ENCODE data around the gene TMEM39B. TPM values are rescaled to one million over a fixed set of nuclear protein-coding genes. Genes with fewer than 3 reads are reported as not detected.
"Not testable (repeated sequence)": the region's sequence is repeated elsewhere in the genome, so short reads cannot be mapped to it uniquely, and the experiment has no call there.

The TMEM39B gene
- total and polyA plus RNA-seq, 2 donors (not counting 1 experiment from before 2014, with no cell fraction given): 7.9 to 11.1 TPM

DNA sequence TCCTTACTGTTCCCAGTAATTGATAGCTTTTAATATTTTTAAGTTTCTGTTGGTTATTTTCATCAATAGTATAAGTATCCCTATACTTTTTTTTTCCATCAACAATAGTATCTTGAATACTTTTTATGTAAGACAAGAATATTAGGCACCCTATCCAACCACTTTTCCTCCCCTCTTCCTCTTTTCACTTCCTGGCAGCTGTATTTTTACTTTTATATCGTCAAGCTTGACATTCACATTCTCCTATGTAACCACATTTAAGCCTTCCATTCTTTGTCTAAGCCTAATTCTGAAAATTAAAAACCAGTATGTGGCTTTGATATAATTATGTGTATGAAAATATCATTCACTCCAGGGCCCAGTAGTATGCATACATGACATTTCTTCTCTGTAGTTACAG is 9.3 kb downstream of the TMEM39B start:
- Histone ChIP-seq H3K9ac (ENCODE audit: insufficient read depth, low read length) (no peak overlapping the region), H4K20me1 (ENCODE audit: control insufficient read depth, extremely low read depth, insufficient read depth, low read length) (no peaks in the 10 kb centered on the region), H3K36me3 (ENCODE audit: control insufficient read depth, insufficient read depth, low read length) (peaks cover 11% of the 10 kb centered on the region), H3K79me2 (ENCODE audit: control insufficient read depth, insufficient read depth, low read length) (no peaks in the 10 kb centered on the region), H3K9me3 (ENCODE audit: control insufficient read depth, insufficient read depth, low read depth, low read length) (no peaks in the 10 kb centered on the region), H3K27me3 (ENCODE audit: control insufficient read depth, insufficient read depth, low read length) (no peaks in the 10 kb centered on the region), H3K4me3 (replicated peaks in 1 of 4; ENCODE audit: control extremely low read depth in 1 of 4, insufficient read depth in 1 of 4, low read depth in 3 of 4, low read length in 4 of 4) (no peak overlapping the region), H3K4me1 (ENCODE audit: control insufficient read depth, extremely low read depth, insufficient read depth, low read length) (no peaks in the 10 kb centered on the region), H2AFZ (ENCODE audit: low read length) (no peak overlapping the region), H3K27ac (ENCODE audit: insufficient read depth, low read length) (no peak overlapping the region), H3K4me2 (ENCODE audit: extremely low read depth, insufficient read depth, low read length) (no peak overlapping the region)
- no peak for TF ChIP-seq EZH2 (IDR thresholded peaks at IDR 0.05; ENCODE audit: low read length, missing control alignments)
- TF ChIP-seq, protein P1, sequence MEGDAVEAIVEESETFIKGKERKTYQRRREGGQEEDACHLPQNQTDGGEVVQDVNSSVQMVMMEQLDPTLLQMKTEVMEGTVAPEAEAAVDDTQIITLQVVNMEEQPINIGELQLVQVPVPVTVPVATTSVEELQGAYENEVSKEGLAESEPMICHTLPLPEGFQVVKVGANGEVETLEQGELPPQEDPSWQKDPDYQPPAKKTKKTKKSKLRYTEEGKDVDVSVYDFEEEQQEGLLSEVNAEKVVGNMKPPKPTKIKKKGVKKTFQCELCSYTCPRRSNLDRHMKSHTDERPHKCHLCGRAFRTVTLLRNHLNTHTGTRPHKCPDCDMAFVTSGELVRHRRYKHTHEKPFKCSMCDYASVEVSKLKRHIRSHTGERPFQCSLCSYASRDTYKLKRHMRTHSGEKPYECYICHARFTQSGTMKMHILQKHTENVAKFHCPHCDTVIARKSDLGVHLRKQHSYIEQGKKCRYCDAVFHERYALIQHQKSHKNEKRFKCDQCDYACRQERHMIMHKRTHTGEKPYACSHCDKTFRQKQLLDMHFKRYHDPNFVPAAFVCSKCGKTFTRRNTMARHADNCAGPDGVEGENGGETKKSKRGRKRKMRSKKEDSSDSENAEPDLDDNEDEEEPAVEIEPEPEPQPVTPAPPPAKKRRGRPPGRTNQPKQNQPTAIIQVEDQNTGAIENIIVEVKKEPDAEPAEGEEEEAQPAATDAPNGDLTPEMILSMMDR (conservative IDR thresholded peaks at IDR 0.05 in 1 of 2, IDR thresholded peaks at IDR 0.05 in 1 of 2; ENCODE audit: low read depth in 1 of 2, low read length in 2 of 2): no peak
- DNase-seq (ENCODE audit: low read depth in 2 of 2): no peak

DNA sequence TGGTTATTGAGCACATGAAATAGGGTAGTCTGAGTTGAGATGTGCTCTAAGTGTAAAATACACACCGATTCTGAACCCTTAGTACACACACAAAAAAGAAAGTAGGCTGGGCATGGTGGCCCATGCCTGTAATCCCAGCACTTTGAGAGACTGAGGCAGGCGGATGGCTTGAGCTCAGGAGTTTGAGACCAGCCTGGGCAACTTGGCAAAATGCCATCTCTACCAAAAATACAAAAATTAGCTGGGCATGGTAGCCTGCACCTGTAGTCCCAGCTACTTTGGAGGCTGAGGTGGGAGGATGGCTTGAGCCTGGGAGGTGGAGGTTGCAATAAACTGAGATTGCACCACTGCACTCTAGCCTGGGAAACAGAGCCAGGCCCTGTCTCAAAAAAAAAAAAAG is 13.6 kb downstream of the TMEM39B start:
- H3K4me1 ChIP-seq (ENCODE audit: control insufficient read depth, extremely low read depth, insufficient read depth, low read length); H3K27me3 ChIP-seq (ENCODE audit: control insufficient read depth, insufficient read depth, low read length); DNase-seq (ENCODE audit: low read depth in 2 of 2); H3K79me2 ChIP-seq (ENCODE audit: control insufficient read depth, insufficient read depth, low read length); H4K20me1 ChIP-seq (ENCODE audit: control insufficient read depth, extremely low read depth, insufficient read depth, low read length); H2AFZ ChIP-seq (ENCODE audit: low read length); H3K4me3 ChIP-seq (replicated peaks in 1 of 4; ENCODE audit: control extremely low read depth in 1 of 4, insufficient read depth in 1 of 4, low read depth in 3 of 4, low read length in 4 of 4); H3K9ac ChIP-seq (ENCODE audit: insufficient read depth, low read length); H3K4me2 ChIP-seq (ENCODE audit: extremely low read depth, insufficient read depth, low read length); H3K9me3 ChIP-seq (ENCODE audit: control insufficient read depth, insufficient read depth, low read depth, low read length); H3K27ac ChIP-seq (ENCODE audit: insufficient read depth, low read length); H3K36me3 ChIP-seq (ENCODE audit: control insufficient read depth, insufficient read depth, low read length): not testable (repeated sequence)

DNA sequence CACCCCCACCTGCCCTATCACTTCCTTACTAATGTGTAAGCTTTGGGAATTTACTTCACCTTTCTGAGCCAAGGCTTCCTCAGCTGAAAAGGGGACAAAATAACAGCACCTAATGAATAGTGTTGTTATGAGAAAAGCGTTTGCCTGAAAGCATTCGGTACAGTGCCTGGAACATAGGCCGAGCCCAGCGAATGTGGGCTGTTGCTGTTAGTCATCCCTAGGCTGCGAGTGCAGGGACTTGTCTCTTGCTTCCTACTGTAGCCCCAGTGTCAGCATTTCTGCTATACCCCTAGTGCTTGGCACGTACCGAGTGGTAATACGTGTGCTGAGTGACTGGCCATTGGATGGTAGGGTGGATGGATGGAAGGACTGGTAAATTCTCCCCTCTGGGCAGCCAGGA is 18.4 kb downstream of the TMEM39B start:
- H3K27me3 ChIP-seq (ENCODE audit: control insufficient read depth, insufficient read depth, low read length): no peaks in the 10 kb centered on the region
- TF ChIP-seq, protein P1 (conservative IDR thresholded peaks at IDR 0.05 in 1 of 2, IDR thresholded peaks at IDR 0.05 in 1 of 2; ENCODE audit: low read depth in 1 of 2, low read length in 2 of 2): no peak
- TF ChIP-seq EZH2 (IDR thresholded peaks at IDR 0.05; ENCODE audit: low read length, missing control alignments): no peak
- no peak overlapping the region for H3K4me3 ChIP-seq (replicated peaks in 1 of 4; ENCODE audit: control extremely low read depth in 1 of 4, insufficient read depth in 1 of 4, low read depth in 3 of 4, low read length in 4 of 4)
- no peaks in the 10 kb centered on the region for H3K4me1 ChIP-seq (ENCODE audit: control insufficient read depth, extremely low read depth, insufficient read depth, low read length)
- H3K27ac ChIP-seq (ENCODE audit: insufficient read depth, low read length): no peak overlapping the region
- no peak overlapping the region for H3K9ac ChIP-seq (ENCODE audit: insufficient read depth, low read length)
- no peaks in the 10 kb centered on the region for H3K79me2 ChIP-seq (ENCODE audit: control insufficient read depth, insufficient read depth, low read length)
- H4K20me1 ChIP-seq (ENCODE audit: control insufficient read depth, extremely low read depth, insufficient read depth, low read length): no peaks in the 10 kb centered on the region
- no peak overlapping the region for H3K4me2 ChIP-seq (ENCODE audit: extremely low read depth, insufficient read depth, low read length)
- peaks cover 9% of the 10 kb centered on the region for H3K36me3 ChIP-seq (ENCODE audit: control insufficient read depth, insufficient read depth, low read length)
- H3K9me3 ChIP-seq (ENCODE audit: control insufficient read depth, insufficient read depth, low read depth, low read length): no peaks in the 10 kb centered on the region
- H2AFZ ChIP-seq (ENCODE audit: low read length): no peak overlapping the region
- no peak for DNase-seq (ENCODE audit: low read depth in 2 of 2)
